ENCODE data around the gene PRRT1B.

PRRT1B gene

GRCh38 chr9:131523086-131523388 lies 22.3 kb upstream of the PRRT1B start:
- TF ChIP-seq CTCF (conservative IDR thresholded peaks at IDR 0.05; ENCODE audit: low read depth, low read length), result no peak
- H4K20me1 ChIP-seq (ENCODE audit: insufficient read depth), result no peaks in the 10 kb centered on the region
- no peak overlapping the region for H3K9ac ChIP-seq
- no peak overlapping the region for H3K27ac ChIP-seq
- H3K27me3 ChIP-seq (ENCODE audit: insufficient read depth, low read depth), result no peaks in the 10 kb centered on the region
- peaks cover 6% of the 10 kb centered on the region; the same call in 1 of the 2 replicates for H3K36me3 ChIP-seq (ENCODE audit: insufficient read depth)
- H3K4me3 ChIP-seq (IDR thresholded peaks at IDR 0.05; ENCODE audit: insufficient read depth, low read depth, low read length), result no peak overlapping the region
- no peak overlapping the region for H2AFZ ChIP-seq (ENCODE audit: low read depth)
- H3K79me2 ChIP-seq (ENCODE audit: insufficient read depth, low read depth), result no peaks in the 10 kb centered on the region
- H3K4me2 ChIP-seq, result no peak overlapping the region
- no peaks in the 10 kb centered on the region for H3K4me1 ChIP-seq (ENCODE audit: low read depth, poor library complexity, severe bottlenecking)

- Histone ChIP-seq H3K79me2 (ENCODE audit: insufficient read depth, low read depth) (no peaks in the 10 kb centered on the region), H3K27ac (no peak overlapping the region), H3K36me3 (ENCODE audit: insufficient read depth) (peaks cover 9% of the 10 kb centered on the region; the same call in 1 of the 2 replicates), H3K4me1 (ENCODE audit: low read depth, poor library complexity, severe bottlenecking) (no peaks in the 10 kb centered on the region), H3K27me3 (ENCODE audit: insufficient read depth, low read depth) (no peaks in the 10 kb centered on the region), H4K20me1 (ENCODE audit: insufficient read depth) (no peaks in the 10 kb centered on the region), H3K4me2 (no peak overlapping the region), H2AFZ (ENCODE audit: low read depth) (no peak overlapping the region), H3K4me3 (IDR thresholded peaks at IDR 0.05; ENCODE audit: insufficient read depth, low read depth, low read length) (no peak overlapping the region), H3K9ac (no peak overlapping the region)
- no peak for TF ChIP-seq CTCF (conservative IDR thresholded peaks at IDR 0.05; ENCODE audit: low read depth, low read length)
Observed at GRCh38 chr9:131523451-131524435, 21.6 kb upstream of the PRRT1B start.

GRCh38 chr9:131524665-131525315 lies 20.5 kb upstream of the PRRT1B start:
- Histone ChIP-seq H3K27me3 (ENCODE audit: insufficient read depth, low read depth) (no peaks in the 10 kb centered on the region), H3K4me3 (IDR thresholded peaks at IDR 0.05; ENCODE audit: insufficient read depth, low read depth, low read length) (no peak overlapping the region), H3K36me3 (ENCODE audit: insufficient read depth) (peaks cover 9% of the 10 kb centered on the region; the same call in 1 of the 2 replicates), H3K79me2 (ENCODE audit: insufficient read depth, low read depth) (peaks cover 1% of the 10 kb centered on the region; the same call in 1 of the 2 replicates), H3K4me2 (no peak overlapping the region), H4K20me1 (ENCODE audit: insufficient read depth) (no peaks in the 10 kb centered on the region), H3K9ac (no peak overlapping the region), H3K27ac (no peak overlapping the region), H2AFZ (ENCODE audit: low read depth) (no peak overlapping the region), H3K4me1 (ENCODE audit: low read depth, poor library complexity, severe bottlenecking) (peaks cover 2% of the 10 kb centered on the region)
- TF ChIP-seq CTCF (conservative IDR thresholded peaks at IDR 0.05; ENCODE audit: low read depth, low read length), result no peak

GRCh38 chr9:131525643-131526565 lies 19.4 kb upstream of the PRRT1B start:
- Histone ChIP-seq H3K36me3 (ENCODE audit: insufficient read depth) (peaks cover 9% of the 10 kb centered on the region; the same call in 1 of the 2 replicates), H3K4me1 (ENCODE audit: low read depth, poor library complexity, severe bottlenecking) (peaks cover 8% of the 10 kb centered on the region), H3K27ac (no peak overlapping the region), H3K4me2 (no peak overlapping the region), H3K79me2 (ENCODE audit: insufficient read depth, low read depth) (peaks cover 13% of the 10 kb centered on the region; the same call in 1 of the 2 replicates), H4K20me1 (ENCODE audit: insufficient read depth) (no peaks in the 10 kb centered on the region), H3K27me3 (ENCODE audit: insufficient read depth, low read depth) (no peaks in the 10 kb centered on the region), H3K9ac (no peak overlapping the region), H3K4me3 (IDR thresholded peaks at IDR 0.05; ENCODE audit: insufficient read depth, low read depth, low read length) (no peak overlapping the region), H2AFZ (ENCODE audit: low read depth) (no peak overlapping the region)
- no peak for TF ChIP-seq CTCF (conservative IDR thresholded peaks at IDR 0.05; ENCODE audit: low read depth, low read length)

All from KMS-11 (cell line).